Astrocyte (in vitro differentiated cells and primary cell): ENCODE measurements around the gene CRTC1. TPM values are rescaled to one million over a fixed set of nuclear protein-coding genes. Genes with fewer than 3 reads are reported as not detected.
A peak's percentile ranks its signal among the peaks of the same experiment; 100 is the strongest.

Experiments
- DNase-seq: peaks from one replicate; pipeline ENCODE4 v3.0.0-alpha.2; 2010; ENCODE audit warnings: low read depth
- FAIRE-seq: peaks from 2 replicates; lab custom pipeline; 2011; peaks lifted over from hg19 to GRCh38; lab: Jason Lieb, UNC
- H2AFZ ChIP-seq: 2 replicates; pipeline ENCODE4 v1.6.0; 2012; ENCODE audit warnings: low read depth, low read length, inconsistent platforms
- H3K27ac ChIP-seq: 2 replicates; pipeline ENCODE4 v1.5.1; 2011; ENCODE audit warnings: low read depth, low read length, inconsistent platforms
- H3K27me3 ChIP-seq: 2 replicates; pipeline ENCODE4 v1.6.0; 2011; ENCODE audit warnings: low read length, inconsistent platforms; ENCODE audit not compliant: insufficient read depth
- H3K36me3 ChIP-seq: 2 replicates; pipeline ENCODE4 v1.5.1; 2011; ENCODE audit warnings: low read length, inconsistent platforms; ENCODE audit not compliant: insufficient read depth
- H3K4me1 ChIP-seq: 2 replicates; pipeline ENCODE4 v1.5.1; 2011; ENCODE audit warnings: low read length, inconsistent platforms; ENCODE audit not compliant: insufficient read depth
- H3K4me2 ChIP-seq: 2 replicates; pipeline ENCODE4 v1.6.0; 2012; ENCODE audit warnings: low read length, inconsistent platforms
- H3K4me3 ChIP-seq: 2 replicates; pipeline ENCODE4 v1.5.1; 2011; ENCODE audit warnings: low read depth, mild to moderate bottlenecking, low read length, inconsistent platforms; ENCODE audit not compliant: insufficient read depth
- H3K79me2 ChIP-seq: 2 replicates; pipeline ENCODE4 v1.6.0; 2012; ENCODE audit warnings: mild to moderate bottlenecking, low read length, inconsistent platforms; ENCODE audit not compliant: insufficient read depth
- H3K9ac ChIP-seq: 2 replicates; pipeline ENCODE4 v1.6.0; 2012; ENCODE audit warnings: mild to moderate bottlenecking, low read length, inconsistent platforms
- H3K9me3 ChIP-seq: 2 replicates; pipeline ENCODE4 v1.5.1; 2012; ENCODE audit warnings: low read depth, mild to moderate bottlenecking, low read length, inconsistent platforms; ENCODE audit not compliant: insufficient read depth
- H4K20me1 ChIP-seq: 2 replicates; pipeline ENCODE4 v1.6.0; 2012; ENCODE audit warnings: low read length, inconsistent platforms; ENCODE audit not compliant: insufficient read depth
- H3K27ac Mint-ChIP-seq: one replicate; pipeline ENCODE4 v1.8.0; 2021; ENCODE audit warnings: mild to moderate bottlenecking, mixed read lengths; ENCODE audit not compliant: unreplicated experiment
- H3K27me3 Mint-ChIP-seq: one replicate; pipeline ENCODE4 v1.8.0; 2021; ENCODE audit warnings: low read depth, mixed read lengths; ENCODE audit not compliant: unreplicated experiment
- H3K36me3 Mint-ChIP-seq: one replicate; pipeline ENCODE4 v1.8.0; 2021; ENCODE audit warnings: low read depth, mixed read lengths; ENCODE audit not compliant: unreplicated experiment
- H3K4me1 Mint-ChIP-seq: one replicate; pipeline ENCODE4 v1.8.0; 2021; ENCODE audit warnings: low read depth, mixed read lengths; ENCODE audit not compliant: unreplicated experiment
- H3K4me3 Mint-ChIP-seq: one replicate; pipeline ENCODE4 v1.8.0; 2021; ENCODE audit warnings: mild to moderate bottlenecking, moderate library complexity, mixed read lengths; ENCODE audit not compliant: unreplicated experiment
- H3K9me3 Mint-ChIP-seq: one replicate; pipeline ENCODE4 v1.8.0; 2021; ENCODE audit warnings: mild to moderate bottlenecking, mixed read lengths; ENCODE audit not compliant: unreplicated experiment
- CTCF ChIP-seq: IDR thresholded peaks from 2 replicates; pipeline ENCODE4 v1.5.1; 2011; ENCODE audit warnings: low read depth, mild to moderate bottlenecking, inconsistent platforms, low read length, moderate library complexity; ENCODE audit not compliant: insufficient read depth
- EZH2 ChIP-seq: IDR thresholded peaks from 2 replicates; pipeline ENCODE4 v1.6.1; 2012; ENCODE audit warnings: mild to moderate bottlenecking, low read length, inconsistent platforms; ENCODE audit not compliant: insufficient read depth
- total RNA-seq: library from RNA; stranded (reverse); gene quantifications from 2 replicates; pipeline ENCODE4 v1.2.1, GENCODE V29; 2021

The CRTC1 gene
- total RNA-seq, 1 donor from 2014 or later: 8.4 TPM

- no peak for TF ChIP-seq CTCF
- TF ChIP-seq EZH2: no peak
- Mint-ChIP-seq H3K27ac (no peak overlapping the region), H3K4me3 (no peak overlapping the region), H3K9me3 (peaks cover 6% of the 10 kb centered on the region), H3K4me1 (peaks cover 19% of the 10 kb centered on the region), H3K36me3 (peaks cover 12% of the 10 kb centered on the region), H3K27me3 (peaks cover 15% of the 10 kb centered on the region)
- Histone ChIP-seq H3K9me3 (peaks cover 6% of the 10 kb centered on the region), H3K4me3 (no peak overlapping the region), H3K36me3 (no peaks in the 10 kb centered on the region), H3K79me2 (peaks cover 4% of the 10 kb centered on the region), H3K4me1 (peaks cover 44% of the 10 kb centered on the region), H3K27ac (no peak overlapping the region), H3K9ac (peak overlapping the region; percentile 76), H4K20me1 (peaks cover 61% of the 10 kb centered on the region), H2AFZ (no peak overlapping the region), H3K27me3 (no peaks in the 10 kb centered on the region), H3K4me2 (peak overlapping the region; percentile 80)
- DNase-seq (no peak), FAIRE-seq (no peak)
These were observed 34.5 kb upstream of the CRTC1 start for GRCh38 chr19:18648973-18649315.

GRCh38 chr19:18649371-18650020 is 34.0 kb upstream of the CRTC1 start:
- Mint-ChIP-seq H3K27ac (no peak overlapping the region), H3K4me3 (no peak overlapping the region), H3K4me1 (peaks cover 17% of the 10 kb centered on the region), H3K27me3 (peaks cover 12% of the 10 kb centered on the region), H3K36me3 (peaks cover 10% of the 10 kb centered on the region), H3K9me3 (peaks cover 1% of the 10 kb centered on the region)
- Histone ChIP-seq H4K20me1 (peaks cover 58% of the 10 kb centered on the region), H3K4me3 (no peak overlapping the region), H3K79me2 (peaks cover 4% of the 10 kb centered on the region), H3K27ac (peak overlapping the region; percentile 59), H2AFZ (peak overlapping the region; percentile 48), H3K4me2 (peak overlapping the region; percentile 80), H3K9ac (peak overlapping the region; percentile 76), H3K9me3 (peaks cover under 1% of the 10 kb centered on the region), H3K4me1 (peaks cover 41% of the 10 kb centered on the region), H3K36me3 (no peaks in the 10 kb centered on the region), H3K27me3 (no peaks in the 10 kb centered on the region)
- no peak for TF ChIP-seq CTCF
- no peak for TF ChIP-seq EZH2
- FAIRE-seq: no peak
- peak; percentile 58 for DNase-seq

GRCh38 chr19:18650021-18650390 is 33.5 kb upstream of the CRTC1 start:
- no peak for DNase-seq
- peak overlapping the region; percentile 48 for H2AFZ ChIP-seq

More at GRCh38 chr19:18650021-18650390, 33.5 kb upstream of the CRTC1 start:
- Histone ChIP-seq H3K4me3 (no peak overlapping the region), H3K4me2 (peak overlapping the region; percentile 80), H4K20me1 (peaks cover 55% of the 10 kb centered on the region), H3K9me3 (no peaks in the 10 kb centered on the region), H3K27me3 (no peaks in the 10 kb centered on the region), H3K27ac (peak overlapping the region; percentile 59), H3K9ac (peak overlapping the region; percentile 76), H3K36me3 (no peaks in the 10 kb centered on the region), H3K4me1 (peaks cover 39% of the 10 kb centered on the region), H3K79me2 (peaks cover 4% of the 10 kb centered on the region)
- TF ChIP-seq CTCF (no peak), EZH2 (no peak)
- peaks cover 17% of the 10 kb centered on the region for H3K4me1 Mint-ChIP-seq
- no peak overlapping the region for H3K4me3 Mint-ChIP-seq
- no peak overlapping the region for H3K27ac Mint-ChIP-seq
- H3K27me3 Mint-ChIP-seq: peaks cover 12% of the 10 kb centered on the region
- H3K9me3 Mint-ChIP-seq: peaks cover 1% of the 10 kb centered on the region
- H3K36me3 Mint-ChIP-seq: peaks cover 10% of the 10 kb centered on the region
- no peak for FAIRE-seq
